ENCODE data around the gene ABCA13. TPM values are rescaled to one million over a fixed set of nuclear protein-coding genes. Genes with fewer than 3 reads are reported as not detected.

The ABCA13 gene
- polyA plus RNA-seq, 3 donors: 0.10 to 0.41 (median 0.37) TPM

GRCh38 chr7:48365010-48365409, 193.8 kb downstream of the ABCA13 start:
- no peak overlapping the region for H3K27ac Mint-ChIP-seq
- Histone ChIP-seq H2AFZ (ENCODE audit: insufficient read depth, low read depth, low read length, poor library complexity, severe bottlenecking) (no peak overlapping the region), H3K4me1 (ENCODE audit: control insufficient read depth in 1 of 2, insufficient read depth in 2 of 2, low read length in 2 of 2) (no peaks in the 10 kb centered on the region), H3K9me3 (replicated peaks in 1 of 2; ENCODE audit: control insufficient read depth in 1 of 2, insufficient read depth in 1 of 2, low read length in 2 of 2) (no peaks in the 10 kb centered on the region), H3K9ac (ENCODE audit: insufficient read depth, low read length, poor library complexity, severe bottlenecking) (no peak overlapping the region), H3K27me3 (ENCODE audit: control insufficient read depth in 2 of 2, insufficient read depth in 2 of 2, low read length in 2 of 2) (no peaks in the 10 kb centered on the region), H3K36me3 (replicated peaks in 1 of 2; ENCODE audit: control insufficient read depth in 1 of 2, insufficient read depth in 2 of 2, low read length in 2 of 2) (no peaks in the 10 kb centered on the region), H3K27ac (ENCODE audit: low read depth in 1 of 2, low read length in 2 of 2) (no peak overlapping the region), H3K79me2 (ENCODE audit: insufficient read depth, low read length) (no peaks in the 10 kb centered on the region), H4K20me1 (ENCODE audit: insufficient read depth, low read length) (no peaks in the 10 kb centered on the region), H3K4me2 (replicated peaks; ENCODE audit: extremely low read depth, low read length, poor library complexity, severe bottlenecking) (no peak overlapping the region), H3K4me3 (replicated peaks in 1 of 3; ENCODE audit: low read depth in 2 of 3, low read length in 3 of 3) (no peak overlapping the region)
- WGBS (ENCODE audit: insufficient coverage): no CpG with 5 or more reads among the region's 2 CpGs
- DNase-seq: no peak
- H3K9me3 Mint-ChIP-seq: peaks cover 0 to 12% (median 4%) of the 10 kb centered on the region in 7 donors
- H3K4me3 Mint-ChIP-seq: no peak overlapping the region
- H3K27me3 Mint-ChIP-seq (ENCODE audit: low read depth in 3 of 3): no peaks in the 10 kb centered on the region
- H3K36me3 Mint-ChIP-seq: peaks cover 5 to 7% of the 10 kb centered on the region in 2 donors
- intact Hi-C loops (cut with micrococcal nuclease): no loop called here
- H3K4me1 Mint-ChIP-seq: no peaks in the 10 kb centered on the region
- no peak for TF ChIP-seq CTCF (IDR thresholded peaks at IDR 0.05)

GRCh38 chr7:48366096-48366495, 194.8 kb downstream of the ABCA13 start:
- Histone ChIP-seq H3K27ac (ENCODE audit: low read depth in 1 of 2, low read length in 2 of 2) (no peak overlapping the region), H3K79me2 (ENCODE audit: insufficient read depth, low read length) (no peaks in the 10 kb centered on the region), H3K9me3 (replicated peaks in 1 of 2; ENCODE audit: control insufficient read depth in 1 of 2, insufficient read depth in 1 of 2, low read length in 2 of 2) (no peaks in the 10 kb centered on the region), H3K9ac (ENCODE audit: insufficient read depth, low read length, poor library complexity, severe bottlenecking) (no peak overlapping the region), H2AFZ (ENCODE audit: insufficient read depth, low read depth, low read length, poor library complexity, severe bottlenecking) (no peak overlapping the region), H3K36me3 (replicated peaks in 1 of 2; ENCODE audit: control insufficient read depth in 1 of 2, insufficient read depth in 2 of 2, low read length in 2 of 2) (no peaks in the 10 kb centered on the region), H3K4me3 (replicated peaks in 1 of 3; ENCODE audit: low read depth in 2 of 3, low read length in 3 of 3) (no peak overlapping the region), H3K27me3 (ENCODE audit: control insufficient read depth in 2 of 2, insufficient read depth in 2 of 2, low read length in 2 of 2) (no peaks in the 10 kb centered on the region), H3K4me1 (ENCODE audit: control insufficient read depth in 1 of 2, insufficient read depth in 2 of 2, low read length in 2 of 2) (no peaks in the 10 kb centered on the region), H4K20me1 (ENCODE audit: insufficient read depth, low read length) (no peaks in the 10 kb centered on the region), H3K4me2 (replicated peaks; ENCODE audit: extremely low read depth, low read length, poor library complexity, severe bottlenecking) (no peak overlapping the region)
- Mint-ChIP-seq H3K4me3 (no peak overlapping the region), H3K9me3 (peaks cover 2 to 18% (median 11%) of the 10 kb centered on the region in 7 donors), H3K27ac (no peak overlapping the region), H3K4me1 (no peaks in the 10 kb centered on the region), H3K36me3 (peaks cover 5 to 7% of the 10 kb centered on the region in 2 donors), H3K27me3 (ENCODE audit: low read depth in 3 of 3) (no peaks in the 10 kb centered on the region)
- TF ChIP-seq CTCF (IDR thresholded peaks at IDR 0.05): no peak
- intact Hi-C loops (cut with micrococcal nuclease): no loop called here
- WGBS (ENCODE audit: insufficient coverage): 100% methylated on average over 2 of the region's 4 CpGs
- DNase-seq: no peak
